Right ventricle myocardium superior (tissue), 1 donor: ENCODE measurements around the gene SMG1. TPM values are rescaled to one million over a fixed set of nuclear protein-coding genes. Genes with fewer than 3 reads are reported as not detected.
"Not testable (repeated sequence)": the region's sequence is repeated elsewhere in the genome, so short reads cannot be mapped to it uniquely, and the experiment has no call there.

Source experiments
- ATAC-seq: fragments of 200-7000 bp; cut with Tn5 transposase; one replicate; pipeline ENCODE4 v1.9.1; 2020; ENCODE audit warnings: mild to moderate bottlenecking; ENCODE audit not compliant: poor library complexity
- DNase-seq: peaks from one replicate; pipeline ENCODE4 v3.0.0-alpha.2; 2020
- intact Hi-C: fragments of 100-400 bp; cut with DNase I; formaldehyde crosslinking; loops from one replicate; pipeline ENCODE4 v1.11.2; 2022
- total RNA-seq: library from RNA; stranded (reverse); fragmentation: NEBNext Ultra II Directional; extraction: Animal tissue kit (Norgen Biotek cat#: 25700); gene quantifications from one replicate; pipeline ENCODE4 v1.2.1, GENCODE V29; 2021
- donor health status: DM: no; HTN: yes; CAD: no; lungs with severe emphysema.

The SMG1 gene
- total RNA-seq, 1 donor from 2014 or later: 39.3 TPM

DNA sequence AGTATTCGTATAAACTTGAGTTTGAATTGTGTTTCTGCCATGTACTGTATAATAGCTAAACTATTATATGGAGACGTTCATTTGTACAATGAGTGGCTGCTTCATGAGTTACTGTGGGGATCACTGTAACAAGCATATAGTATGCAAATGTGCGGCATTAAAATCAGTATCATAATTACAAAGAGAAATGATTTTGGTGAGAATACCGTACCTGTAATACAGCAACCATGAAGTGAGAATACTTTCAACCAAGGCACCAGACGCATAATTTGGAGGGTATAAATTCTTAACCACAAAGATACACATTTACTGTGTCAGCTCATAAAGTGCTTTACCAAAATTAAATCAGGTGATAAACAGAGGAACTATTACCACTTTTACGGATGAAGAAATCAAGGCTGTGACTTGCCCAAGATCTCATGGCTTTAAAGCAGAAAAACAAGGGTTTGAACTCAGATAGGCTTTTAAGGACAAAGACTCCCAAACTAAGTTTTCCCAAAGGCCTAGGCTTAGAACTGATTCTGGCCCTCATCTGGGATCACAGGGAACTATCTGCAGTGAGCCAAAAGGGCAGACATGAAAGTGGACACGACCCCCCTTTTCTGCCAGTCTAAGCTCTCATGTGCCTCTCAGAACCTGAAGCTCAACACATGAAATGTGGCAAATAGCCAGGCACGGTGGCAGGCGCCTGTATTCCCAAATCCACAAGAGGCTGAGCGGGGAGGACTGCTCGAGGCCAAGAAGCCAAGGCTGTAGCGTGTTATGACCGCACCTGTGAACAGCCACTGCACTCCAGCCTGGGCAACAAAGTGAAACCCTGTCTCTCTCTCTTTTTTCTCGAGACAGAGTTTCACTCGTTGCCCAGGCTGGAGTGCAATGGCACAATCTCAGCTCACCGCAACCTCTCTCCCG is 142.5 kb downstream of the SMG1 start:
- intact Hi-C loops: no loop called here
- no peak for DNase-seq
- no peak for ATAC-seq

DNA sequence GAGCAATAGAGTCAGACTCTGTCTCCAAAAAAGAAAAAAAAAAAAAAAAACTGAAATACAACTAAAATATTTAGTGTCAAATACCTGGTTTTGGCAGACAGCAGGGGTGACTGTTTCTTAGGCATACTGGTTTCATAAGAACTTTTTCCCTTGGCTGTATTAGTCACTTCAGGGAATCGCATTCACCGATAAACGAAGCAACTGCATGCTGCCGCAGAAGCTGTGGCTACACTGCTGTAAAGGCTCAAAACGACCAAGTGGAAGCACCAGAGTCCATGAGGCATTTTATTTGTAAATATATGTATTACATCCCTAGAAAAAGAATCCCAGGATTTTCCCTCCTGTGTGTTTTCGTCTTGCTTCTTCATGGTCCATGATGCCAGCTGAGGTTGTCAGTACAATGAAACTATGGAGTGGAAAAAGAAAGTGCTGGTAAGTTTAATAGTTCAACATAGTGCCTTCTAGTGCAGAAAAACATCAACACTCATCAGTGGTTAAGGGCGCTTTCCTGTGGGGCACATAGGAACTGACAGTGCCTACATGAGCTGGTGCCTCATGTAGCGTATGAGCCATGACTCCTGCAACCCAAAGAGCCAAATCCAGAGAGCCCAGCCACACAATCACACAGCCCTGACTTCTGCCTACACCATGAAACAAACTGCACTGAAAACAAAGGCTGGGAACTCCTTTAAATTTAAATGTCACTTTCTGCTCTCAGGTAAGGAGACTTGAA is 143.3 kb downstream of the SMG1 start:
- intact Hi-C loops: no loop called here
- no peak for ATAC-seq
- DNase-seq: no peak

DNA sequence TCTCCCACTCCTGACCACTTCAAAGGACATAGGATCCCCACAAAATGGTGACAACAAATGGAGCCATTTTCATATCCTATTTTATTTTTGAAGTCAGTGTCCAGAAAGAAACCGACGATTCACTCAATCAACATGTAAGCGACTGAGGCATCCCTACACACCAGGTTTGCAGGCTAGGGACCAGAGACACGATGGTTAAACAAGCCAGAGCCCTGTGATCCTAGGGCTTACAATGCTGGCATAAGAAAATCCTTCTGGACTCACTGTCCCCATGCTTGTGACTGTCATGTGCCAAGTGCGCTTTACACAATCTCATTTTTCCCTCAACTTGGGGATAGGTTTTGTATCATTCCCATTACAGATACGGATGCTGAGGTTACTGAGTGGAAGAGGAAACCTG is 145.0 kb downstream of the SMG1 start:
- DNase-seq, ATAC-seq, intact Hi-C loops: not testable (repeated sequence)

DNA sequence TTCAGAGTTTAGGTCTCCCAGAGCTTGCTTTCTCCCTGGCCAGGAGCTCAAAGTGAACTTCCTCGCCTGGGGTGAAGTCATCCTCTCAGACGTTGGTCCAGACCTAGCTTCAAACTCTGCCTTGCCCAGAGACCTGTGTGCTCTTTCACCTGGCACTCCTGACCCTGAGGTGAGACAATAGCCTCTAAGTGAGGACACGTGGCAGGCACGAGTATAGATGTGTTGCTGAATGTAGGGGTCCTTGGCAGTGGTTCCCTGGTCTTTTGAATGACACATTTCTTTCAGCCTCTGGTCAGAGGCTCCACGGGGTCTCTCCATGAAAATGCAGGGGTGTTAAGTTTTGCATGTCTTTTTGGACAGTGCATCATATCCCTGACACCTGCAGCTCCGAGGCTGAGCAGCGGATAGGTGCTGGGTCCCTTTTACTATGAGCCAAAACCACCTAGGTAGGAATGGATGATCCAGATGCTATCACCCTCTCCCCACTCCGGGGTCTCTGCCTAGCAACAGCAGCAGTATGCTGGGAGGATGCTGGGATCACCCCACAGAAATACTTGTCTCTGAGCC is 145.7 kb downstream of the SMG1 start:
- DNase-seq, intact Hi-C loops: not testable (repeated sequence)
- peak; percentile 17 for ATAC-seq

DNA sequence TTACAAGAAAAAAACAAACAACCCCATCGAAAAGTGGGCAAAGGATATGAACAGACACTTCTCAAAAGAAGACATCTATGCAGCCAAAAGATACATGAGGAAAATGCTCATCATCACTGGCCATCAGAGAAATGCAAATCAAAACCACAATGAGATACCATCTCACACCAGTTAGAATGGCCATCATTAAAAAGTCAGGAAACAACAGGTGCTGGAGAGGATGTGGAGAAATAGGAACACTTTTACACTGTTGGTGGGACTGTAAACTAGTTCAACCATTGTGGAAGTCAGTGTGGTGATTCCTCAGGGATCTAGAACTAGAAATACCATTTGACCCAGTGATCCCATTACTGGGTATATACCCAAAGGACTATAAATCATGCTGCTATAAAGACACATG is 148.5 kb downstream of the SMG1 start:
- DNase-seq, intact Hi-C loops, ATAC-seq: not testable (repeated sequence)

DNA sequence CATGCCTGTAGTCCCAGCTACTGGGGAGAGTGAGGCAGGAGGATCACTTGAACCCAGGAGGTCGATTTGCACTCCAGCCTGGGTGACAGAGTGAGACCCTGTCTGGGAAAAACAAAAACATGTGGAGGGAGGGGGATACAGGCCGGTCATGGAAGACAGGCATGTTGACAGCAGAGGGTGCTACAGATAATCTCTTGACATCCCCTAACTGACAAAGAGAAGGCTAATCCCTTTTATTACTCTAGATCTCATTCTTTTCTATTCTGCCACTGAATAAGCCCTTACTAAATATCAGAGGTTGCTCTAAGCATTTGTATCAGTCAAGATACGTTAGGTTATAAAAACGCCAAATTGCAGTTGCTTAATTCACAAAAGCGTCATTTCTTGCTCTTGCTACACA is 149.9 kb downstream of the SMG1 start:
- ATAC-seq, DNase-seq, intact Hi-C loops: not testable (repeated sequence)

DNA sequence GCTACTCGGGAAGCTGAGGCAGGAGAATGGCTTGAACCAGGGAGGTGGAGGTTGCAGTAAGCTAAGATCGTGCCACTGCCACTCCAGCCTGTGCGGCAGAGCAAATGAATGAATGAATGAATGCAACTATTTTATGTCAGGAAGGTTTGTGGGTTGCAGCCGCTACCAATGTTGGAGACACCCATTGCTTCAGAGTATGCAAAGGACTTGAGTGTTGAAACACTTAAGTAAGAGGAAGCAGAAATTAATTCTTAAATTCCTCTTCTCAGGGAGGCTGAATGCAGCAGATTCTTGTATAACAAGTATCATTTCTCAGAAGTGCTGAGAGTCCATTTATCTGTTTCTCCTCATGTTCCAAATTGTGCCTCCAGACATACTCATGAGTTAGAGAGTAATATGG is 151.6 kb downstream of the SMG1 start:
- DNase-seq, intact Hi-C loops: not testable (repeated sequence)

DNA sequence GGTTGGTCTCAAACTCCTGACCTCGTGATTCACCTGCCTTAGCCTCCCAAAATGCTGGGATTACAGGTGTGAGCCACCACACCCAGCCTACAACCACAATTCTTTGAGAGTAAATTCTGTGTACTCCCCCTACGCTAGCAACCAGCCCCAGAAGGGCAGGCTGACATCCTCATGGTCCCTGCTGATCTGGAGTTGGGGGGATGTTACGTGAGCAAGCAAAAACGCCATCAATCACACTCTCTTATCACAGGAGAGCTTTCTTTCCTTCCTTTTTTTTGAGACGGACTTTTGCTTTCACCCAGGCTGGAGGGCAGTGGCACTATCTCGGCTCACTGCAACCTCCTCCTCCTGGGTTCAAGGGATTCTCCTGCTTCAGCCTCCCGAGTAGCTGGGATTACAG is 154.0 kb downstream of the SMG1 start:
- DNase-seq, ATAC-seq, intact Hi-C loops: not testable (repeated sequence)

More for the DNA sequence above, 151.6 kb downstream of the SMG1 start:
- ATAC-seq: not testable (repeated sequence)

DNA sequence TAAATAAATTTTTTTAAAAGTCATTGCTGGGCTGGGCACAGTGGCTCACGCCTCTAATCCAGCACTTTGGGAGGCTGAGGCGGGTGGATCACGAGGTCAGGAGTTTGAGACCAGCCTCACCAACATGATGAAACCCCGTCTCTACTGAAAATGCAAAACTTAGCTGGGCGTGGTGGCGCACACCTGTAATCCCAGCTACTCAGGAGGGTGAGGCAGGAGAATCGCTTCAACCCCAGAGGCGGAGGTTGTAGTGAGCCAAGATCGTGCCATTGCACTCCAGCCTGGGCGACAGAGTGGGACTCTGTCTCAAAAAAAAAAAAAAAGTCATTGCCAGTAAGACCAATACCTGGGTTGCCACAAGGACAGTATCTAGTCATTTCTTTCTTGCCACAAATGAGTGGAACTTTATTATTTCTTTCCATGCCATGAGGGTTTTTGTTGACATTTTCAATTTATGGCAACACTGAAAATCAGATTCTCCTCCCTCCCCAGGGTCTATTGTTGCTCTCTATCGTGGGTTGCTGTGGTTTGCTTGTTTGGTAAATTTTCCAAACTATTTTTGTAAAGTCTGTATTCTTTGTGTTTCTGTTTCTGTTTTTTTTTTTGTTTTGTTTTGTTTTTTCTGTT is 155.8 kb downstream of the SMG1 start:
- intact Hi-C loops, ATAC-seq, DNase-seq: not testable (repeated sequence)

DNA sequence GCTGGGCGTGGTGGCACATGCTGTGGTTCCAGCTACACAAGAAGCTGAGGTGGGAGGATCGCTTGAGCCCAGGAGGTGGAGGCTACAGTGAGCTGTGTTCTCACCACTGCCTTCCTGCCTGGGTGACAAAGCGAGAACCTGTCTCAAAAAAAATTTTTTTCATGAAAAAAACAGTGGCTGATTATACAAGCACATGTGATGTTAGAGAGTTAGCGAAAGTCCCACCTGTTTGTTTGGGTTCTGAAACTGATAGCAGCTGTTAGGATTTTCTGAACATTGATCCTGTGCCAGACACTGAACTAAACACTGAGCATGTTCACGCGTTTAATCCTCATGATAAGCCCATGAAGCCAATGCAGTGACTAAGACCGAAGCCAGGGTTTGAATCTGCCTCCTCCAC is 159.0 kb downstream of the SMG1 start:
- DNase-seq, intact Hi-C loops: not testable (repeated sequence)

DNA sequence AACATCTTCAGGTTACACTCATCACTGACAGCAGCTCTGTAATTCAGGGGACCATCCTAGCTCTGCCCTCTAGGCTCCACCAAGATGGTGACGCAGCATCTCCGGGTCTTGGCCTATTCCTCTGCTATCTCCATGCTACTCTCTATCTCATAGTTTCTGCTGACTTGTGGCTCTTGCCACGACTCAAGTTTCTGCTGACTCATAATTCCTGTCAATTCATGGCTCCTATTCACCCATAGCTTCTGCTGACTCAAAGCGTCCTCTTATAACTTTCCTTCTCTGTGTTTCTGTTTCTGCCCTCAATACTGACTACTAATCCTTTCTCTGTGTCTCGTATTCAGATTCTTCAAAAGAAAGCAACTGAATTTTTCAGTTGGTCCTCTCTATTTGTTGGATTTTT is 163.5 kb downstream of the SMG1 start:
- ATAC-seq, DNase-seq, intact Hi-C loops: not testable (repeated sequence)

More for the DNA sequence above, 159.0 kb downstream of the SMG1 start:
- ATAC-seq: not testable (repeated sequence)

DNA sequence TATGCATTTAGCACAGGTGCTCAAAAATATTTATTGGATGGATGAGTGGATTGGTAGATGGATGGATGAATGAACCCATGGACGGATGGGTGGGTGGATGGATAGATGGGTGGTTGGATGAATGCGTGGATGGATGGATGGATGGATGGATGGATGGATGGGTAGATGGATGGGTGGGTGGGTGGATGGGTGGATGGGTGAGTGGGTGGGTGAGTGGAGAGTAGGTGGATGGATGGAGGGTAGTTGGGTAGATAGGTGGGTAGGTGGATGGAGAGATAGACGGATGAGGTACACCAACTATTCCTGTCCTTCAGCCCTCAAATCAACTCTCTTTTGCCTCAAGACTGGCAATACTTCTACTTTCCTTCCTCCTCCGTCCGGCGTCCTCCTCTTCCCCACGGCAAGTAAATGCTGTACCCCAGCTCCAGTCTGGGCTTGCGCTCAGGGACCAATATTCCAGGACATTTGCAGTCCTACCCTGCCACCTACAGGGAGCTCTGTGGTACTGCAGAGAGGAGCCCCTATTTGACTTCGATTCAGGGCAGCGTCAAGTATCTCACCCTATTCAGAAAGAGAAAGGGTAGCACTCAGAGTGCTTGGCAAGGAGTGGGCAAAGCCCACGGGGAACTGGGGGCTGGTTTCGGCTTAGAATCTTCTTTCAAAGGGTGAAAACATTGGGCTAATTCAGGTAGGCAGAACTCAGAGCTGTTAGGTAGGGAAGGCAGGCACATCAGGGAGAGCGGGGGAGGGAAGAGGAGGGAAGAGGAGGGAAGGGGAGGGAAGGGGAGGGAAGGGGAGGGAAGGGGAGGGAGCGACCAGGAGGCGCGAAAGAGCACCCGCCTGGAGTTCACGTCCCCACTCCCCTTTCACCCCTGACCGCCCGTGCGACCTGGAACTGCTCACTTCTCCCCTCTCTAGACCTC is 166.3 kb downstream of the SMG1 start:
- intact Hi-C loops: not testable (repeated sequence)
- DNase-seq (peak; percentile 48), ATAC-seq (peak; percentile 92)

DNA sequence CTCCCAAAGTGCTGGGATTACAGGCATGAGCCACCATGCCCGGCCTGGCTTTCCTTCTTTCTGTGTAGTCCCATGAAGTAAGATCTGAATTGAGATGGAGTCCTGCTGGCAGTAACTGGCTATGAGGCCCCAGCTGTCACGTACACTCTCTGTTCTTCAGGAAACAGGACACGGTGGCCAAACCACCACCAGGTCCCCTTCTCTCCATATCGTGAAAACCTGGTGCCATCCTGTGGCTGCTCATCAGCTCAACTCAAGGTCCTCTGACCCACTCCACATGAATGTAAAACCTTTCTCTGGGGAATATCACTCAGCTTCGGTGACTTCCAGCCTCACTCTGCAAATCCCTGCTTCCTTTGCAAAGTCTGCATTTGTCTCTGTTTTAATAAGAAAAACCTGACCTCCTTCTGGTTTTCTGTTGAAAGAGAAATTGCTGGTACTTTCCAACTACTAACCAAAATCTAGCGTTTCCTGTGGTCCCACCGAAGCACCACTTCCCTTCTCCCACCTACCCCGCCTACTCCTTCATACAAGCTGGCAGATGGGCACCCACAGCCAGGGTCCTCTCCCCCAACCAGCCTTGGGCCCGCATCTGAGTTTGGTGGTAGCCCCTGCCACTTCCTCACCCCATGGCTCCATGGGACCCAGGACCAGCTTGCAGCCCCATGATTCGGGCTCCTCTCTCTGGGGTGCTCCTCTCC is 168.1 kb downstream of the SMG1 start:
- DNase-seq, ATAC-seq, intact Hi-C loops: not testable (repeated sequence)

DNA sequence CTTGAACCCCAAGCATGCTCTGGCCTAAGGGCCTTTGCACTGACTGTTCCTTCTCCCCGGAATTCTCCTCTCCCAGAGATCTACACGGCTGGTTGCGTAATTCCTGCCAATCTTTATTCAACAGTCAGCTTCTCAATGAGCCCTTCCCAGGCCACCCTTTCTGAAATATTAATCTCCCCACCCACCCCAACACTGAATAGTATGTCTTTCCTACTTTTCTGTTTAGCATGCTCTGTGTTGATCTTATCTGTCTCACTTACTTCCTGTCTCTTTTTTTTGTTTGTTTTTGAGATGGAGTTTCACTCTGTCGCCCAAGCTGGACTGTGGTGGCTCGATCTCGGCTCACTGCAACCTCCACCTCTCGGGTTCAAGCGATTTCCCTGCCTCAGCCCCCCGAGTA is 169.6 kb downstream of the SMG1 start:
- intact Hi-C loops, DNase-seq, ATAC-seq: not testable (repeated sequence)
